Adrenal gland (tissue), 5 donors: ENCODE data around the gene ARL17B.
"Not testable (repeated sequence)": the region's sequence is repeated elsewhere in the genome, so short reads cannot be mapped to it uniquely, and the experiment has no call there.

Experiments
- CTCF ChIP-seq, 6 experiments: fragments of 450-650 bp in 4 of 6; fragments of 200-600 bp in 2 of 6; sonication (generic) in 1 of 6; IDR thresholded peaks; 1 replicate in 5 of 6; 2 replicates in 1 of 6; pipeline versions ENCODE4 v1.5.1 to v1.8.0; 2016 to 2021; ENCODE audit warnings: antibody characterized with exemption in 6 of 6, mild to moderate bottlenecking in 2 of 6, moderate library complexity in 1 of 6
- POLR2A ChIP-seq, 2 donors: fragments of 450-650 bp; IDR thresholded peaks; one replicate each; pipeline ENCODE4 v1.6.1; 2017; ENCODE audit warnings: antibody characterized with exemption in 2 of 2, mild to moderate bottlenecking in 2 of 2, moderate library complexity in 1 of 2
- donor health status: DM: no; HTN: no; CAD: no.

GRCh38 chr17:46276728-46277479 is 84.7 kb downstream of the ARL17B start:
- TF ChIP-seq CTCF, POLR2A (IDR thresholded peaks at IDR 0.05): not testable (repeated sequence)
